HG03064 (cell line): ENCODE results near the gene SLC22A14.
"Not testable (repeated sequence)": the region's sequence is repeated elsewhere in the genome, so short reads cannot be mapped to it uniquely, and the experiment has no call there.

Source experiments
- ATAC-seq: cut with Tn5 transposase; IDR thresholded peaks from one replicate; pipeline ENCODE4 v1.9.1; 2021; ENCODE audit warnings: low read depth; ENCODE audit not compliant: unreplicated experiment

SLC22A14 gene

DNA sequence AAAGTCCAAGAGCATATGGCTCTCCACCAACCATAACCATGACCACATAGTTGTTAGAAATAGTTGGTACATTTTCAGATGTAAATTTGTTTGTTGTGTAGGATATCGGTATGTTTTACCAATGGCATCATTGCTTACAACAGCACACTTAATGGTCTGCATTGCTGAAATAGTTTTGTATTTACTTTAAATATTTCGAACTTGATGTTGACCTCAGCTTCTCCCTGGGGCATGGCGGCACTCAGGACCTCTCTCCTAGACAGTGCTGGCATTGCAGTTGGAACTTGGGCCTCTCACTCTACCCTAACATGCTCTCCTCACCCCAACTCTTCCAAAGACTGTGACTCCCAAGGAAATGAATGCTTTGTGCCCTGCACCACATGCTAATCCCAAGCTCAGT, 11.5 kb upstream of the SLC22A14 start:
- ATAC-seq, result no peak

DNA sequence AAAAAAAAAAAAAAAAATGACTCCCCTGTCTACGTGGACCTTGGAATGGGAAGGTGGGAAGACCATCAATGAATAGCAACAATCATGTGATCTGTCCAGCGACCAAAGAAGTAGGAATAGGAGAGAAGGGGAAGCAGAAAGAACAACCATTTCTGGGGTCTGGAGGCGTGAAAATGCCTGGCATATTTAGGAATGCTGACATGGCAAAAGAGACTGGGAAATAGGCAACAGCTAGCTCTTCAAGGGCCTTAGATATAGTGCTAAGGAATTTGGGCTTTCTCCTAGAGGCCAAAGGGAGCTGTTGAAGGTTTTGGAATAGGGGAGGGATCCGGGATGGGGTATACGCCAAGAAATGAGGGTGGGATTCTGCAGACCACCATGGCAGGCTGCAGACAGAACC, 10.5 kb upstream of the SLC22A14 start:
- no peak for ATAC-seq

DNA sequence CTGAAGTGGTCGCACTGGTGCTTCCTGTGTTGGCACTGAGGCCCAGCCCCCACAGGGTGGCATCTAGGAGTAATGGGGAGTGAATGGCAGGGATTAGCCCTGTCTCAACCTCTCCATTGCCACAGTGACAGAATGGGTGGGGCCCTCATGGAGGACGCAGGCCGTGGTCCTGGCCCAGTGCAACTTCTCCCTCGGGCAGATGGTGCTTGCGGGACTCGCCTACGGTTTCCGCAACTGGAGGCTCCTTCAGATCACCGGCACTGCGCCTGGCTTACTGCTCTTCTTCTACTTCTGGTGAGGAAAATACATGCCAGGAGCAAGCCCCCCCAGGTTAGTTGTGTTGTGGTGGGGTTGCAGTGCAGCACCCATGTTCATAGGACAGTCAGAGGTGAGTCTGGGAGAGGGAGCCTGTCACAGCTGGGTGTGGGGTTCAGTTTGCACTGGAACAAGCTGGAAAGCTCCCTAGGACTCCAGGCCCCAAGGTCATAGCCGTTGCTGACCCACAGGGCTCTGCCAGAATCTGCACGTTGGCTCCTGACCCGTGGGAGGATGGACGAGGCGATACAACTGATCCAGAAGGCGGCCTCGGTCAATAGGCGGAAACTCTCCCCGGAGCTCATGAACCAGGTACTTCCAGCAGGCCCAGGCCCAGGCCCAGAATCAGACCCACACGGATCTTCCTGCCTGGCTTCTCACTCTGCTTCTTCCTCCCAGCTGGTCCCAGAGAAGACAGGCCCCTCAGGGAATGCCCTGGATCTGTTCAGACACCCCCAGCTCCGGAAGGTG, 7.0 kb upstream of the SLC22A14 start:
- ATAC-seq, result no peak

DNA sequence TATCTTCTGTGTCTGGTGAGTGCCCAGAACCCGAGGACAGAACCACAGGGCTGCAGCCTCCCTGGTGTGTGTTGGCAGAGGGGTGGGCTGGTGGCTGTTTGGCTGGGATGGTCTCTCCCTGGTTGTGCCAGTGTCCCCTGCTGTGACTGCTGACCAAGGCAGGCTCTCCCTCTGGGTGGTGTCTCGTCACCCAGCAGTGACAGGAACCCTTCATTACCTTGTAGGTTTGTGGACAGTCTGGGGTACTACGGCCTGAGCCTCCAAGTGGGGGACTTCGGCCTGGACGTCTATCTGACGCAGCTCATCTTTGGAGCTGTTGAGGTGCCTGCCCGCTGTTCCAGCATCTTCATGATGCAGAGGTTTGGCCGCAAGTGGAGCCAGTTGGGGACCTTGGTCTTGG, 6.4 kb upstream of the SLC22A14 start:
- no peak for ATAC-seq

DNA sequence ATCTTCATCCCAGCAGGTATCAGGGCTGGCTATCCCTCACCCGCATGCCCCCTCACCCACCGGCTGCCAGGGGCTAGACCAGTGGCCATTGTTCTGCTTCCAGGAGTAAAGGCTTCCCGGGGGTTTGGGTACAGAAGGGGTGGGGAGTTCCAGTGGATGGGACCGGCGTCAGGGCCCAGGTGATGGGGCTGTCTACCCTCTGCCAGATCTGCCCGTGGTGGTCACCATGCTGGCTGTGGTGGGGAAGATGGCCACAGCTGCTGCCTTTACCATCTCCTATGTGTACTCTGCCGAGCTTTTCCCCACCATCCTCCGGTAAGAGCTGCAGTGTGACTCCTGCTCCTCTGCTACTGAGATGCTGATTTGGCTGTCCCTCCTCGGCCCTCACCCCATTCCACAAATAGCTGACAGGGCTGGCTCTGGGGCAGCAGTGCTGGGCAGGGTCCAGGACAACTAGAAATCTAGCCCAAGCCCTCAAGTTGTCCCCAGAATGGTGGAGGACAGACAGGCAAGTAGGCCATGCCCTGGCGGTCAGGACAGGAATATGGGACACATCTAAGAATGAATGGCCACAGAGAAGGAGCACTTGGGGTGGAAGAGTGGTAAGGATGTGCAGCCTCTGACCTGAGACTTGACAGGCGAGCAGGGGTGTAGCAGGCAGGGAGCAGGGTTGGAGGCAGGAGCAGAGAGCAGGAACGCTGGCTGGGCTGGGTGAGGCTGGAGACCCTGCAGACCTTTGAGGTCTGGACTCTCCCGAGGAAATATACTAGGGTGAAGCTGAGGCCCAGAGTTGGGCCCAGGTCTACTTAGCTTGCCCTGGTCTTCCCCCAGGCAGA, 5.8 kb upstream of the SLC22A14 start:
- ATAC-seq, result no peak

DNA sequence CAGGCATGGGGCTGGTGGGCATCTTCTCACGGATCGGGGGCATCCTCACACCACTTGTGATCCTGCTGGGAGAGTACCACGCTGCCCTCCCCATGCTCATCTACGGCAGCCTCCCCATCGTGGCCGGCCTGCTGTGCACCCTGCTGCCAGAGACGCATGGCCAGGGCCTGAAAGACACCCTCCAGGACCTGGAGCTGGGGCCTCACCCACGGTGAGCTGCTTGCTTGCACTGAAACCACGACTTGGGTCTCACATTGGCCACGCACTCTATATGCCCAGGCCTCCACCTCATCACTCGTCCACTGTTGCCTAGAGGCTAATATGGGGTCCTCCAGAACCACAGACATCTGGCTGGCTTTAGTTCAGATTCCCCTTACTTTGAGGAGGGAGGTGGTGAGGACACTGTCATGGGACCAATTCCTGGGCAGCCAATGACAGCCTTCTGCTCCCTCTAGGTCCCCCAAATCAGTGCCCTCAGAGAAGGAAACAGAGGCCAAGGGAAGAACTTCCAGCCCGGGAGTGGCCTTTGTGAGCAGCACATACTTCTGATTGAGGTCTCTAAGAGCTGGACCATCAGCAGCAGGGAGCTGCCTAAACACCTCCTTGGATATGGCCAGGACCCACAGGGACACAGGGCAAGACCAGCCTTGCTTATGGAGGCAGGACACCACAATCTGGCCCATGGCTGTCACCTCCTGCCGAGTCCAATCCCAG, 5.0 kb upstream of the SLC22A14 start:
- ATAC-seq, result no peak

DNA sequence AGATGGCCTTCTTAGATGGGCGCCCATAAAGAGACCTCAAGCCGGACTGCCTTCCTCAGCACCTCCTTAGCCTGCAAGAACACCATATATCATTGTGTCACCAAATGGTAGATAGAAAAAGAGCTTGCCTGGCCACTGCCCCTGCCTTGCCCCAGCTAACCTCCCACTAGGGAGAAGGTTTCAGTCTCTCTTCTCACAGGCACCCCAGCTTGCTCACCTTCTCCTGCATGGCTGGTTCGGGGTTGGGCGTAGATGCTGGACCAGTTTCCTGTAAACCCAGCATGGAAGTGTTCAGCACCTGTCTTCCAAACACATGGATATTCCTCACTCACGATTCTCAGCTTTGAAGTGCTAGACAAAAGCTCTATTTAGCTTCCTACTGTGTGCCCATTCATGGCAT, 3.3 kb upstream of the SLC22A14 start:
- ATAC-seq, result no peak

DNA sequence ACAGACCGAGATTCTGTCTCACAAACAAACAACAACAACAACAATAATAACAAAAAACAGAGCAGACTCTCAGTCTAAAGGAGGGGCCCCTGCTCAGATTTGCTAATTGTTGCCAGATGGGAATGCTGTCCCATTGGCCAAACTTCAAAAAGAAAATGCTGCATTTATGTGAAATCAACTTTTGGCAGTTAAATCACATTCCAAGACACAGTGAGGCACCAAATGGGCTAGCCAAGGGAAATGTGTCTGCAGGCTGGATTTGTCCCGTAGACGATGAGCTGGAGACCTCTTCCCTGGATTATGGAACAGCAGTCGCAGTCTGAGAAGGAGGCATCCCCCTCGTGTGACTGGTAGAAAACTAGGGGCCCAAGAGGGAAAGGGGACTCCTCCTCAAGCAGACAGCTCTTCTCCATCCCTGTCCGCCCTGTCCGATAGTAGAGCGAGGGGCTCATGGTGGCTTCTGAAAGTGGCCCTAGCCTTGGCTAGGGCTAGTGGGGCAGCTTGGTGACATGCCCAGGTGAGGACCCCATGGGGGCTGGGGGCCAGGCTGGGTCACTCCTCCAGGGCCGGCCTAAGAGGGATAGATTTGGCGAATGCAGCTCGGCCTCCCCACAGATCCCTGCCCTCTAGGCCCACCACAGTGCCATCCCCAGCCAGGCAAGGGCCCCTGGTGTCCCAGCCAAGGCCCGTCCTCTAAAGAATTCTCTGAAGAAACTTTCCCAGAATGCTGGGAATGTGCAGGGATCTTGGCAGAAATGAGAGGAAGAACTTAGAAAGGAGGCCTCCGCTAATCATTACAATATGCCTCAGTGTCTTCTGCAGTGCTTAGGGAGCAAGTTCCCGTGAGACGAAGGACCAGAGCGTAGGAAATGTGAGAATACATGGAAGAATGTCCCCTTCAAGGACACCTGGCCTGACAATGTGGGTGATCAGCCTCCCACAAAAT, 2.0 kb downstream of the SLC22A14 start:
- no peak for ATAC-seq

DNA sequence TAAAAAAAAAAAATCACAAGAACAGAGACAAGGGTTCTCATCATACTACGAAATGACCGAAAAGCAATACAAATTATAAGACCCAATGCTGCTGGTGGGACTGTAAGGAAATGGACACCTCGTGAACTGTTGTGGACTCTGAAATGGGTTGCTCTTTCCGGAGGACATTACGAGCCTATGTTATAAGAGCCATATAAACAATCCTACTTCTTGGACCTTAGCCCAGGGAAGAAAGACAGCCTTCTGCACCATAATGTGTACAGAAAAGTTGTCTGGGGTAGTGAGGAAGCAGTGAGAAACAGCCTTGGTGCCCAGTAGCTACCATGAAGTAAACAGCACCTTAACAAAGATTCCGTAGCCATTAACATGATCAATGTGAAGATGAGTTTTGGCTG, 2.7 kb downstream of the SLC22A14 start:
- ATAC-seq, result no peak

DNA sequence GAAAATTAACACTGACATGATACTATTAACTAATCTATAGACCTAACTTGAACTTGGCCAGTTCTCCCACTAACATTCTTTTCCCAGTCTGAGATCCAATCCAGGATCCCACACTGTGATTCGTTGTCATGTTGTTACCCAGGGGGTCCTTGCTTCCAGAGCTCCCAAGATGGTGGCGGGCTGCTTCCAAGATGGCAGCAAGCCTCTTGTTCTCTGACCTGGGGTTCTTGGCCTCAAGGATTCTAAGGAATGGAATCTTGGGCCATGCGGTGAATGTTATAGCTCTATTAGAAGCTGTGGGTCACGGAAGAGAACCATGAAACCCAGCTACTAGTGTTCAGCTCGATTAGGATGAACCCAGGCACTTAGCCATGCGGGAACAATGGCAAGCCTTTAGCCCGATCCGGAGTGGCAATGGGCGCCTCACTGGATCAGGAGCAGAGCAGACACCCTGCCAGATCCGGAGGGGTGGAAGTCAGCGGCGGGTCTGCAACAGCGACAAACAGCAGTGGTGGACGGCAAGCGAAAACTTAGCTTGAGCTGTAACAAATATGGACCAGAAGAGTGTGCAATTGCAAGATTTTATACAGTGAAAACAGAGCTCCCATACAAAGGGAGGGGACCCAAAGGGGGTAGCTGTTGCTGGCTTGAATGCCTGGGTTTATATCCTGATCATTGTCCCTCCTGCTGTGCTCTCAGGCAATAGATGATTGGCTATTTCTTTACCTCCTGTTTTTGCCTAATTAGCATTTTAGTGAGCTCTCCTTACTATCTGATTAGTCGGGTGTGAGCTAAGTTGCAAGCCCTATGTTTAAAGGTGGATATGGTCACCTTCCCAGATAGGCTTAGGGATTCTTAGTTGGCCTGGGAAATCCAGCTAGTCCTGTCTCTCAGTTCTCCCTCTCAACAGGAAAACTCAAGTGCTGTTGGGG, 7.5 kb downstream of the SLC22A14 start:
- not testable (repeated sequence) for ATAC-seq

DNA sequence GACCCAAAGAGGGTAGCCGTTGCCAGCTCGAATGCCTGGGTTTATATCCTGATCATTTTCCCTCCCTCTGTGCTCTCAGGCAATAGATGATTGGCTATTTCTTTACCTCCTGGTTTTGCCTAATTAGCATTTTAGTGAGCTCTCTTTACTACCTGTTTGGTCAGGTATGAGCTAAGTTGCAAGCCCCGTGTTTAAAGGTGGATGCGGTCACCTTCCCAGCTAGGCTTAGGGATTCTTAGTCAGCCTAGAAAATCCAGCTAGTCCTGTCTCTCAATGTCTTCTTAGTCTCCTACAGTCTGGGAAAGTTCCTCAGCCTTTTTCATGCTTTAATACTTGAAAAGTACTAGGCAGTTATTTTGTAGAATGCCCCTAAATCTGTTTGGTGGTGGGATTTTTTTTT, 15.0 kb downstream of the SLC22A14 start:
- ATAC-seq, result not testable (repeated sequence)

DNA sequence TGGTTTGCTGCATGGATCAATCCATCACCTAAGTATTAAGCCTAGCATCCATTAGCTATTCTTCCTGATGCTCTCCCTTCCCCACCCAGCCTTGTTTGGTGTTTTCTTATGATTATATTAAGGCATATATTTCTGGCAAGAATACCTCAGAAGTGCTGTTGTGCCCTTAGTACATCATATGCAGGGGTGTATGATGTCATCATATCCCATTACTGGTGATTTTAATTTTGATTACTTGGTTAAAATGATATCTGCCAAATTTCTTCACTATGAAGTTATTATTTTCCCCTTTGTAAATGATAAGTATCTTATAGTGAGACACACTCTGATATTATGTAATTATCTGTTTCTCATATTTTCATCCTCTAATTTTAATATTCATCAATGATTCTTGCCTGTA, 15.4 kb downstream of the SLC22A14 start:
- no peak for ATAC-seq

DNA sequence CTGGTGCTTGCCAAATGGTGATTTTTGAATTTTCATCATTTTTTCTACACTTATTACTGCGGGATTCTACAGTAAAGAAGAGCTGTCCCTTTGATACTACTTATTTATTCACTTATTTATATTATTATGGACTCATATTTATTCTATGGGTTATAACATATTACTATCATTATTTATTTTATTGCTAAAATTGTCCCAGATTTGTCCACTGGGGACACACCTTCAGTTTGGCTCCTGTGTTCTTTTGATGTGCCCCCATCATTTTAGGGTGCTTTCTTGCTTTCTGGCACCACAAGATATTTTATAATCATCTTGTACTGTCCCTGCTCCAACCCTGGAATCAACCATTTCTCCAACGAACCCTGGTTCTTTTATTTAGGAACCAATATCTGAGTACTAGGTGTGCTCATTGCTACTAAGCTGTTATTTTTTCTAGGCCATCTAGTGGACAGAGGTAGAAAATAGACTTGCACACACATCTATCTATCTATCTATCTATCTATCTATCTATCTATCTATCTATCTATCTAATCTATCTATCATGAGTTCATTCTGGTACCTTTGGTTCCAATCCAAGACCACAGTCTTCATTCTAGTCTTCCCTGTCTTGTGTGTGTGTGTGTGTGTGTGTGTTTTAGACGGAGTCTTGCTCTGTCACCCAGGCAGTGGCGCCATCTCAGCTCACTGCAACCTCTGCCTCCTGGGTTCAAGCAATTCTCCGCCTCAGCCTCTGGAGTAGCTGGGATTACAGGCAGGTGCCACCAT, 16.0 kb downstream of the SLC22A14 start:
- no peak for ATAC-seq

DNA sequence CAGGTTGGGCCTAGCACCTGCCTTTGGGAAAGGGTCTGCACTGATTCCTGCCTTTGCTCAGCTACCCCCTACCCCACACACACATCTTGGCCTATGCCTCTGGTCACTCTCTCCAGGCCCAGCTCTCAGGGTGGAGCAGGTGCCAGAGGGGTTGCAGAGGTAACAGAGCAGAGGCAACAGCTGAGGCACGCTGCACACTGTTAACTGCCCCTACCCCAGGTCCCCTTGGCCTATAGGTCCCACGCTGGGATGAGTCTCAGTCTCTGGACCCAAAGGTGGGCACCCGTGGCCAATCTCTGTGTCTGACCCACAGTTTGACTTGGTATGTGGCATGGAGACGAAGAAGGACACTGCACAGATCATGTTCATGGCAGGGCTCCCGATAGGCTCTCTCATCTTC, 24.8 kb downstream of the SLC22A14 start:
- ATAC-seq, result no peak

DNA sequence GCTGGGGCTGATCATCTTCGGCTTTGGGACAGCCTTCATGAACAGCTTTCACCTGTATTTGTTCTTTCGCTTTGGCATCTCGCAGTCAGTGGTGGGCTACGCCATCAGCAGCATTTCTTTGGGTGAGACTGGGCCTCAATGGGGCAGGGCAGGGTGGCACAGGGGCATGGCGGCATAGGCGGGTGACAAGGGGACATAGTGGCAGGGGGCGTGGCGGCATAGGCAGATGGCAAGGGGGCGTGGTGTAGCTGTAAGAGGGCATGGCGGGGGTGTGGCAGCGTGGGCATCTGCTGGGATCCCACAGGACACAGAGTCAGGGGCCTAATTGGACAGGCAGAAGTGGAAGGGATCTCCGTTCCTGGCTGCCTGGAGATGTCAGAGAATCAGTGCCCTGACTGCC, 25.5 kb downstream of the SLC22A14 start:
- ATAC-seq, result no peak

DNA sequence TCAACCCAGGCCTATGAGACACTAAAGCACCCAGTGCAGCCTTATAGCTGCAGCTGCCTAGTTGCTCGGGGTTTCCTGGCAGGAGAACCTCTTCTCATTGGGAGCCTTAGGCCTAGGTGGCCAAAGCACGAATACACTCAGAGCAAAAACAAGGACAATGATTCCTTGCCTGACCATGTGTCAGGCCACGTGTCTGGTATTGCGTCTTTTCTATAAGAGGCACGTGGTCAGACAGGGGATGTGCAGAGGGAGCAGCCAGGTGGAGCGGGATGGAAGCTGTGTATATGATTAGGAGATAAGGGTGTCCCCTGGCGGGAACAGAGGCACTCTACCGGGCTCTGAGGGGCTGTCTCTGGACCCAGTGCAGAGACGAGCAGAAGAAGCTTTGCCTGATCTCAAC, 26.4 kb downstream of the SLC22A14 start:
- no peak for ATAC-seq

DNA sequence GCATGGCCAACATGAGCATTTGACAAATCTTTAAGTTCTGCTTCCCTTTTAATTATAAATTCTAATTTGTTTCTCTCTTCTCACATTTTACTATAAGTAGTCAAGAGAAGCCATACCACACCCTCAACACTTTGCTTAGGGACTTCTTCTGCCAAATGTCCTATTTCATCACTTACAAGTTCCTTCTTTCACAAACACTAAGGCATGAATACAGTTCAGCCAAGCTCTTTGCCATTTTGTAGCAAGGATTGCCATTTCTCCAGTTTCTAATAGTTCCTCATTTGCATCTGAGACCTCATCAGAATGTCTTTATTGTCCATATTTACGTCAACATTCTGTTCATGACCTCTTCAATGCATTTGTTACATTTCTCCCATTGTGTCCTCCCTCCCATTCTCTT, 29.4 kb downstream of the SLC22A14 start:
- no peak for ATAC-seq

DNA sequence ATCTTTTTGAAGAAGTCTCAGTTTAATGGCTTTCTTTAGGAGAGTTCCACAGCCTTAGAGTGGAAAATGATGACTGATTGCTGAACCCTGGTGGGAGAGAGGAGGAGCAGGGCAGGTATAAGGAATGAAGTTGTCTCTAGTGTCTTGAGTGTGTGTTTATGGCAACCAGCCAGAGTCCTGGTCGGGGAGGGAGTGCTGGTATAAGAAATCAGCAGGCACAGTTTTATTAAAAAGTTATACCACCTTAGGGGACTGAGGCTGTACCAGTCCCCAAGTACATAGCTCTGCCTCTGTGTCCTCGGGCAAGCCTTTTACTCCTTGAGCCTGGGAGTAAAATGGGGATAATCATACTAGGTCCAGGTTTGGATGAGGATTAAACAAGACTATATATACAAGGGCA, 29.8 kb downstream of the SLC22A14 start:
- no peak for ATAC-seq
